Endothelial cell of umbilical vein (primary cell): ENCODE measurements around the gene SLC6A9. TPM values are rescaled to one million over a fixed set of nuclear protein-coding genes. Genes with fewer than 3 reads are reported as not detected.

Source experiments
- BruUV-seq: library from RNA; stranded (reverse); fragments of 400-500 nt; replicated peaks from 2 replicates; lab custom pipeline; 2021; lab: Mats Ljungman, UMichigan
- CTCF ChIA-PET: fragments of 300-600, 350-600 bp; sonication (Branson Sonifier 250); formaldehyde crosslinking; loops from one replicate; lab custom pipeline; 2021; ENCODE audit warnings: antibody characterized with exemption, inconsistent platforms; lab: Charles Lee
- POLR2A ChIA-PET: fragments of 300-600, 350-600 bp; sonication (Branson Sonifier 250); formaldehyde crosslinking; loops from one replicate; lab custom pipeline; 2021; ENCODE audit warnings: antibody characterized with exemption, inconsistent platforms; lab: Charles Lee
- DNase-seq: peaks from one replicate; pipeline ENCODE4 v3.0.0-alpha.2; 2011; ENCODE audit warnings: low read depth, low spot score
- FAIRE-seq: peaks from 2 replicates; lab custom pipeline; 2011; peaks lifted over from hg19 to GRCh38; lab: Jason Lieb, UNC
- H2AFZ ChIP-seq: 2 replicates; pipeline ENCODE4 v1.6.0; 2012; ENCODE audit warnings: low read depth, low read length, control low read depth, inconsistent platforms
- H3K27ac ChIP-seq: 2 replicates; pipeline ENCODE4 v1.5.1; 2011; ENCODE audit warnings: low read depth, mild to moderate bottlenecking, control low read depth, low read length, moderate library complexity; ENCODE audit not compliant: insufficient read depth
- H3K27me3 ChIP-seq, 2 experiments: 2 replicates each; pipeline versions ENCODE4 v1.6.0 to v1.6.1; 2011; ENCODE audit warnings: low read length in 2 of 2, mixed read lengths in 1 of 2; ENCODE audit not compliant: control insufficient read depth in 2 of 2, insufficient read depth in 2 of 2
- H3K36me3 ChIP-seq, 2 experiments: 2 replicates in 1 of 2; 3 replicates in 1 of 2; pipeline ENCODE4 v1.5.1; 2011; ENCODE audit warnings: low read length in 2 of 2, mild to moderate bottlenecking in 1 of 2, moderate library complexity in 1 of 2; ENCODE audit not compliant: control insufficient read depth in 2 of 2, insufficient read depth in 2 of 2; ENCODE audit errors: extremely low read depth in 1 of 2
- H3K4me1 ChIP-seq: 3 replicates; pipeline ENCODE4 v1.5.1; 2011; ENCODE audit warnings: mild to moderate bottlenecking, low read length; ENCODE audit not compliant: control insufficient read depth, insufficient read depth; ENCODE audit errors: extremely low read depth
- H3K4me2 ChIP-seq: 2 replicates; pipeline ENCODE4 v1.6.1; 2011; ENCODE audit warnings: low read length, control low read depth, mixed read lengths; ENCODE audit not compliant: insufficient read depth
- H3K4me3 ChIP-seq, 3 experiments: fragments of 200-600 bp in 1 of 3; sonication (generic), shearing (Covaris generic) in 1 of 3; replicated peaks in 1 of 3; 2 replicates each; pipeline ENCODE4 v1.5.1; 2011 to 2016; ENCODE audit warnings: control low read depth in 3 of 3, low read length in 3 of 3, mild to moderate bottlenecking in 2 of 3, inconsistent platforms in 1 of 3, low read depth in 1 of 3, moderate library complexity in 1 of 3; ENCODE audit not compliant: insufficient read depth in 1 of 3
- H3K79me2 ChIP-seq: 2 replicates; pipeline ENCODE4 v1.6.0; 2012; ENCODE audit warnings: low read length, inconsistent platforms; ENCODE audit not compliant: control insufficient read depth, insufficient read depth
- H3K9ac ChIP-seq: replicated peaks from 2 replicates; pipeline ENCODE3; 2011; ENCODE audit warnings: low read length, control low read depth; ENCODE audit not compliant: insufficient read depth; ENCODE audit errors: extremely low read depth
- H3K9me1 ChIP-seq: replicated peaks from 3 replicates; pipeline ENCODE4 v1.6.0; 2011; ENCODE audit warnings: mild to moderate bottlenecking, low read length; ENCODE audit not compliant: control insufficient read depth, insufficient read depth; ENCODE audit errors: extremely low read depth
- H3K9me3 ChIP-seq: replicated peaks from 2 replicates; pipeline ENCODE4 v1.5.1; 2012; ENCODE audit warnings: low read length, inconsistent platforms; ENCODE audit not compliant: control insufficient read depth, insufficient read depth
- H4K20me1 ChIP-seq: replicated peaks from 2 replicates; pipeline ENCODE3; 2011; ENCODE audit warnings: mild to moderate bottlenecking, low read length; ENCODE audit not compliant: control insufficient read depth, insufficient read depth; ENCODE audit errors: extremely low read depth
- EZH2 ChIP-seq: IDR thresholded peaks from 2 replicates; pipeline ENCODE4 v1.6.1; 2012; ENCODE audit warnings: borderline replicate concordance, low read depth, mild to moderate bottlenecking, moderate library complexity, low read length, inconsistent platforms; ENCODE audit not compliant: severe bottlenecking
- FOS ChIP-seq: IDR thresholded peaks from 2 replicates; pipeline ENCODE4 v1.6.1; 2011; ENCODE audit warnings: mild to moderate bottlenecking, low read length, moderate library complexity, borderline replicate concordance; ENCODE audit not compliant: insufficient read depth
- GATA2 ChIP-seq: IDR thresholded peaks from 2 replicates; pipeline ENCODE4 v1.7.0; 2011; ENCODE audit warnings: low read depth, mild to moderate bottlenecking, moderate library complexity, mixed read lengths, low read length; ENCODE audit not compliant: insufficient read length, insufficient read depth
- JUN ChIP-seq: IDR thresholded peaks from 2 replicates; pipeline ENCODE4 v1.6.1; 2011; ENCODE audit warnings: borderline replicate concordance, low read depth; ENCODE audit not compliant: insufficient read length, insufficient read depth
- MYC ChIP-seq: IDR thresholded peaks from one replicate; pipeline ENCODE4 v1.6.1; 2011; ENCODE audit warnings: mild to moderate bottlenecking, low read depth, low read length
- POLR2A ChIP-seq: IDR thresholded peaks from 2 replicates; pipeline ENCODE4 v1.6.1; 2012; ENCODE audit warnings: low read depth, mild to moderate bottlenecking, control low read depth, low read length
- POLR2AphosphoS5 ChIP-seq: IDR thresholded peaks from 2 replicates; pipeline ENCODE4 v1.6.1; 2012; ENCODE audit warnings: low read depth, mild to moderate bottlenecking, control low read depth, low read length, moderate library complexity; ENCODE audit not compliant: insufficient read depth
- dilution Hi-C: fragments of 300-500 bp; cut with MboI; formaldehyde crosslinking; loops from one replicate; pipeline ENCODE4 v1.15.0; 2019; ENCODE audit warnings: low sequenced_read_pairs; ENCODE audit not compliant: extremely low pct_ligation_motif_present
- intact Hi-C: fragments of 100-400 bp; cut with micrococcal nuclease; formaldehyde crosslinking; loops from one replicate; pipeline ENCODE4 v1.10.0; 2022
- polyA plus RNA-seq, 4 experiments: library from polyadenylated mRNA; depleted of rRNA in 3 of 4; stranded (reverse) in 3 of 4; unstranded in 1 of 4; fragments of >200 nt; gene quantifications; 2 replicates each; pipeline versions ENCODE4 v1.2.1 to v1.2.3, GENCODE V29; 2011 to 2012; ENCODE audit warnings: missing spikeins in 1 of 4
- total RNA-seq: library from RNA; stranded (reverse); gene quantifications from 2 replicates; pipeline ENCODE4 v1.2.3, GENCODE V29; 2021
- TF ChIP-seq, protein P1 (sequence below): IDR thresholded peaks from 2 replicates; pipeline ENCODE4 v1.6.1; 2011; ENCODE audit not compliant: insufficient read depth, insufficient read length
- TF ChIP-seq, protein P2 (sequence below), 2 donors: IDR thresholded peaks; 1 replicate in 1 of 2; 2 replicates in 1 of 2; pipeline ENCODE4 v1.5.1; 2011; ENCODE audit warnings: low read length in 2 of 2, mild to moderate bottlenecking in 2 of 2, moderate library complexity in 2 of 2, control low read depth in 1 of 2, inconsistent platforms in 1 of 2, low read depth in 1 of 2; ENCODE audit not compliant: insufficient read depth in 1 of 2; ENCODE audit errors: extremely low read depth in 1 of 2

SLC6A9 gene
- total and polyA plus RNA-seq, 2 donors (not counting 3 experiments of a cell fraction or from before 2014, with no cell fraction given): 0.80 to 1.5 TPM

DNA sequence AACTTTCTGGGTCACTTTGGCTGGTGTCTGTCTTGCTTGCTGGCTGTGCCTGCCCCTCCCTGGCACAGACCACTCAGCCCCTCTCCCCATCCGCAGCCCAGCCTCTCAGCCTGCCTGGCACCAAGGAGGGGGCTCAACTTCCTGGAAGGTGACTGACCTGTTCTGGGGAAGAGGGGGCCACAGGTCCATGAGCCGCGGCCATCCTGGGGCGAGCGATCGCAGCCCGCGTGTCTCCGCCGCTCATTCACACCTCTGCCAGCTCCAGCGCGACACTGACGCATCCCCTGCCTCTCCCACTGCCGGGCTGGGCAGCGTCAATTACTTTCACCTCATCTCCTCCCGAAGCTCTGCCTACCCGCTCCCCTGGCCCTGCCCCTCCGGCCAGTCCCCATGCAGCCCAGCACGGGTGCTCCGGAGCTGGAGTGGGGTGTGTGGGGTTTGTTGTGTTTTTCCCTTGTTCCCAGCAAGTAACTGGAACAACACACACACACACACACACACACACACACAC, 14.3 kb downstream of the SLC6A9 start:
- intact Hi-C loops (no loop called here), dilution Hi-C loops (no loop called here)
- H3K9me3 ChIP-seq: no peaks in the 10 kb centered on the region
- no peaks in the 10 kb centered on the region for H3K79me2 ChIP-seq
- H4K20me1 ChIP-seq: no peaks in the 10 kb centered on the region
- no peak overlapping the region for H2AFZ ChIP-seq
- no peaks in the 10 kb centered on the region for H3K9me1 ChIP-seq
- H3K4me2 ChIP-seq: no peak overlapping the region
- ChIA-PET CTCF (interaction anchor here (1.3 kb wide), 1 partner anchor 12 kb away, joined by 3 read pairs; no protein-coding TSS in a partner anchor), POLR2A (interaction anchor here (0.5 kb wide), 1 partner anchor 355 kb away, joined by 3 read pairs; no protein-coding TSS in a partner anchor)
- H3K9ac ChIP-seq: no peak overlapping the region
- no TSS peak for BruUV-seq
- H3K4me1 ChIP-seq: no peaks in the 10 kb centered on the region
- no peak overlapping the region for H3K4me3 ChIP-seq
- FAIRE-seq (no peak), DNase-seq (no peak)
- H3K36me3 ChIP-seq: no peaks in the 10 kb centered on the region
- H3K27me3 ChIP-seq: peaks cover 0 to 4% of the 10 kb centered on the region in 2 experiments
- H3K27ac ChIP-seq: no peak overlapping the region
- TF ChIP-seq, protein P1, sequence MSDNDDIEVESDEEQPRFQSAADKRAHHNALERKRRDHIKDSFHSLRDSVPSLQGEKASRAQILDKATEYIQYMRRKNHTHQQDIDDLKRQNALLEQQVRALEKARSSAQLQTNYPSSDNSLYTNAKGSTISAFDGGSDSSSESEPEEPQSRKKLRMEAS: no peak
- no peak for TF ChIP-seq GATA2
- TF ChIP-seq JUN: no peak
- TF ChIP-seq, protein P2, sequence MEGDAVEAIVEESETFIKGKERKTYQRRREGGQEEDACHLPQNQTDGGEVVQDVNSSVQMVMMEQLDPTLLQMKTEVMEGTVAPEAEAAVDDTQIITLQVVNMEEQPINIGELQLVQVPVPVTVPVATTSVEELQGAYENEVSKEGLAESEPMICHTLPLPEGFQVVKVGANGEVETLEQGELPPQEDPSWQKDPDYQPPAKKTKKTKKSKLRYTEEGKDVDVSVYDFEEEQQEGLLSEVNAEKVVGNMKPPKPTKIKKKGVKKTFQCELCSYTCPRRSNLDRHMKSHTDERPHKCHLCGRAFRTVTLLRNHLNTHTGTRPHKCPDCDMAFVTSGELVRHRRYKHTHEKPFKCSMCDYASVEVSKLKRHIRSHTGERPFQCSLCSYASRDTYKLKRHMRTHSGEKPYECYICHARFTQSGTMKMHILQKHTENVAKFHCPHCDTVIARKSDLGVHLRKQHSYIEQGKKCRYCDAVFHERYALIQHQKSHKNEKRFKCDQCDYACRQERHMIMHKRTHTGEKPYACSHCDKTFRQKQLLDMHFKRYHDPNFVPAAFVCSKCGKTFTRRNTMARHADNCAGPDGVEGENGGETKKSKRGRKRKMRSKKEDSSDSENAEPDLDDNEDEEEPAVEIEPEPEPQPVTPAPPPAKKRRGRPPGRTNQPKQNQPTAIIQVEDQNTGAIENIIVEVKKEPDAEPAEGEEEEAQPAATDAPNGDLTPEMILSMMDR (IDR thresholded peaks at IDR 0.05; ENCODE audit: extremely low read depth in 1 of 2, insufficient read depth in 1 of 2, low read depth in 1 of 2, low read length in 2 of 2): no peak
- TF ChIP-seq EZH2: no peak
- no peak for TF ChIP-seq FOS
- TF ChIP-seq MYC: no peak
- no peak for TF ChIP-seq POLR2A
- TF ChIP-seq POLR2AphosphoS5: no peak
